B cell (primary cell): Measurements from ENCODE around the gene DCAF7.

ENCODE experiments used
- EZH2 ChIP-seq: IDR thresholded peaks from 2 replicates; pipeline ENCODE4 v1.6.1; 2012; ENCODE audit warnings: borderline replicate concordance, low read depth, mild to moderate bottlenecking, moderate library complexity, low read length; ENCODE audit not compliant: insufficient read depth, poor library complexity, severe bottlenecking
- TF ChIP-seq, protein P1 (sequence below): fragments of 200-600 bp; IDR thresholded peaks from one replicate; pipeline ENCODE4 v1.8.0; 2022; ENCODE audit warnings: antibody characterized with exemption, mild to moderate bottlenecking

- TF ChIP-seq, protein P1, sequence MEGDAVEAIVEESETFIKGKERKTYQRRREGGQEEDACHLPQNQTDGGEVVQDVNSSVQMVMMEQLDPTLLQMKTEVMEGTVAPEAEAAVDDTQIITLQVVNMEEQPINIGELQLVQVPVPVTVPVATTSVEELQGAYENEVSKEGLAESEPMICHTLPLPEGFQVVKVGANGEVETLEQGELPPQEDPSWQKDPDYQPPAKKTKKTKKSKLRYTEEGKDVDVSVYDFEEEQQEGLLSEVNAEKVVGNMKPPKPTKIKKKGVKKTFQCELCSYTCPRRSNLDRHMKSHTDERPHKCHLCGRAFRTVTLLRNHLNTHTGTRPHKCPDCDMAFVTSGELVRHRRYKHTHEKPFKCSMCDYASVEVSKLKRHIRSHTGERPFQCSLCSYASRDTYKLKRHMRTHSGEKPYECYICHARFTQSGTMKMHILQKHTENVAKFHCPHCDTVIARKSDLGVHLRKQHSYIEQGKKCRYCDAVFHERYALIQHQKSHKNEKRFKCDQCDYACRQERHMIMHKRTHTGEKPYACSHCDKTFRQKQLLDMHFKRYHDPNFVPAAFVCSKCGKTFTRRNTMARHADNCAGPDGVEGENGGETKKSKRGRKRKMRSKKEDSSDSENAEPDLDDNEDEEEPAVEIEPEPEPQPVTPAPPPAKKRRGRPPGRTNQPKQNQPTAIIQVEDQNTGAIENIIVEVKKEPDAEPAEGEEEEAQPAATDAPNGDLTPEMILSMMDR = no peak
- no peak for TF ChIP-seq EZH2
These were observed 30.1 kb upstream of the DCAF7 start for GRCh38 chr17:63519972-63520882.
